ENCODE data around the gene RALGAPA2.

RALGAPA2 gene

GRCh38 chr20:20712474-20713243 lies at the start of gene RALGAPA2:
Gene RALGAPA2 (minus strand): TSS chr20:20712644. CDS start chr20:20712480, 164 bp downstream.
- DNase-seq (ENCODE audit: low read depth): peak; percentile 90

- DNase-seq (ENCODE audit: low read depth): no peak
Measured at GRCh38 chr20:20761301-20761700, 48.9 kb upstream of the RALGAPA2 start.

GRCh38 chr20:20759132-20759531 lies 46.7 kb upstream of the RALGAPA2 start:
- DNase-seq (ENCODE audit: low read depth): no peak

GRCh38 chr20:20755674-20756319 lies 43.4 kb upstream of the RALGAPA2 start:
- DNase-seq (ENCODE audit: low read depth): no peak

GRCh38 chr20:20755231-20755630 lies 42.8 kb upstream of the RALGAPA2 start:
- DNase-seq (ENCODE audit: low read depth): no peak

- no peak for DNase-seq (ENCODE audit: low read depth)
Measured at GRCh38 chr20:20754714-20755113, 42.3 kb upstream of the RALGAPA2 start.

GRCh38 chr20:20752712-20753111 lies 40.3 kb upstream of the RALGAPA2 start:
- no peak for DNase-seq (ENCODE audit: low read depth)

- no peak for DNase-seq (ENCODE audit: low read depth)
Measured at GRCh38 chr20:20747298-20747697, 34.9 kb upstream of the RALGAPA2 start.

- no peak for DNase-seq (ENCODE audit: low read depth)
Measured at GRCh38 chr20:20744170-20744725, 31.8 kb upstream of the RALGAPA2 start.

GRCh38 chr20:20743511-20744169 lies 31.2 kb upstream of the RALGAPA2 start:
- DNase-seq (ENCODE audit: low read depth): no peak

GRCh38 chr20:20741087-20742045 lies 28.9 kb upstream of the RALGAPA2 start:
- no peak for DNase-seq (ENCODE audit: low read depth)

- no peak for DNase-seq (ENCODE audit: low read depth)
Measured at GRCh38 chr20:20740541-20740940, 28.1 kb upstream of the RALGAPA2 start.

- DNase-seq (ENCODE audit: low read depth): no peak
Measured at GRCh38 chr20:20737158-20737557, 24.7 kb upstream of the RALGAPA2 start.

GRCh38 chr20:20736303-20736702 lies 23.9 kb upstream of the RALGAPA2 start:
- no peak for DNase-seq (ENCODE audit: low read depth)

GRCh38 chr20:20734475-20734948 lies 22.1 kb upstream of the RALGAPA2 start:
- no peak for DNase-seq (ENCODE audit: low read depth)

GRCh38 chr20:20733943-20734342 lies 21.5 kb upstream of the RALGAPA2 start:
- DNase-seq (ENCODE audit: low read depth): no peak

- DNase-seq (ENCODE audit: low read depth): no peak
Measured at GRCh38 chr20:20732641-20733040, 20.2 kb upstream of the RALGAPA2 start.

- DNase-seq (ENCODE audit: low read depth): peak; percentile 5
Measured at GRCh38 chr20:20731945-20732296, 19.5 kb upstream of the RALGAPA2 start.

GRCh38 chr20:20731000-20731944 lies 18.8 kb upstream of the RALGAPA2 start:
- no peak for DNase-seq (ENCODE audit: low read depth)

GRCh38 chr20:20729563-20729962 lies 17.1 kb upstream of the RALGAPA2 start:
- DNase-seq (ENCODE audit: low read depth): no peak
